Right cardiac atrium (tissue), 5 donors: ENCODE data around the gene RBSN. TPM values are rescaled to one million over a fixed set of nuclear protein-coding genes. Genes with fewer than 3 reads are reported as not detected.

Experiments
- polyA plus RNA-seq: library from polyadenylated mRNA; stranded (reverse); fragments of 200-250 nt; gene quantifications from one replicate; pipeline ENCODE4 v1.2.3, GENCODE V29; 2013
- total RNA-seq, 4 donors: library from RNA; stranded (reverse); fragmentation: NEBNext Ultra II Directional; extraction: Animal tissue kit (Norgen Biotek cat#: 25700); gene quantifications; one replicate each; pipeline ENCODE4 v1.2.1, GENCODE V29; 2021
- donor health status: healthy with polysubstance abuse.
- donor health status: DM: no; HTN: yes; CAD: no.
- donor health status: DM: no; HTN: no; CAD: no.
- donor health status: DM: no; HTN: yes; CAD: no; lungs with severe emphysema.
- donor health status: DM: yes; HTN: yes; CAD: no.

Gene RBSN
- total and polyA plus RNA-seq, 5 donors = 7.3 to 26.7 (median 20.3) TPM

Other genes starting within 250 kb of the RBSN start
- 10 to 100 TPM; 27.6 to 36.0 (median 32.3) TPM for gene NR2C2, start 151.6 kb downstream of the RBSN start, total RNA-seq
- 8.3 TPM for gene NR2C2, start 151.6 kb downstream of the RBSN start, polyA plus RNA-seq
- 10 to 100 TPM; 63.4 to 93.0 (median 89.8) TPM for gene MRPS25, start 33.8 kb downstream of the RBSN start, total RNA-seq
- gene MRPS25, start 33.8 kb downstream of the RBSN start, polyA plus RNA-seq = 125 TPM
- 10 to 100 TPM; 28.5 to 33.7 (median 30.9) TPM for gene CAPN7, start 107.1 kb upstream of the RBSN start, total RNA-seq
- gene CAPN7, start 107.1 kb upstream of the RBSN start, polyA plus RNA-seq = 13.2 TPM
- gene SH3BP5, start 233.4 kb upstream of the RBSN start, total RNA-seq = 10 to 100 TPM; 13.6 to 26.6 (median 15.7) TPM
- gene SH3BP5, start 233.4 kb upstream of the RBSN start, polyA plus RNA-seq = 12.9 TPM